Measurements from ENCODE around the gene DNAJA4. TPM values are rescaled to one million over a fixed set of nuclear protein-coding genes. Genes with fewer than 3 reads are reported as not detected.

The DNAJA4 gene
- total and polyA plus RNA-seq, 9 of the 15 experiments (the other 6 are each of a cell fraction or from before 2014, with no cell fraction given) = 0.11 to 1.0 (median 0.16) TPM; not detected in 4

DNA sequence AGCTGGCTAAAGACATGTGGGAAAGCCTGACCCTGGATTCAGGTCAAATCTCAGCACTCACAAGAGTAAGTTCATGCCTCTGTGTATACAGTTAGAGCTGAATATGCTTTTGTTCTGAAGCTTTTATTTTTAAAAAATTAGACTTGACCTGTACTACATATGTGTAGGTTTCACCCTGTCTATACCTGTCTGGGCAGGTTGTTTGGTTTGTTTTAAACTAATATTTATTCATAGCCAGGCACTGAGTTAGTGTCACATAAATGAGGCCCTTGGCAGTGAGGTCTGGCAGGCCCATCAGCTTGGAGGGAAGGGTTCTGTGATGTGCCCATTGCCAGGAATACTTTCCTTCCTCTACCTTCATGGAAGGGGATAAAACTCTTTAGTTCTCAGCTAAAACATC, 1.9 kb downstream of the DNAJA4 start:
- H3K9me1 ChIP-seq (ENCODE audit: control insufficient read depth, insufficient read depth, low read length) = no peaks in the 10 kb centered on the region
- no peaks in the 10 kb centered on the region for H4K20me1 ChIP-seq (replicated peaks; ENCODE audit: control insufficient read depth, insufficient read depth, low read length)
- H3K27ac ChIP-seq (ENCODE audit: extremely low read depth, low read depth, low read length) = no peak overlapping the region
- H3K79me2 ChIP-seq (ENCODE audit: control insufficient read depth, insufficient read depth, low read length) = no peaks in the 10 kb centered on the region
- intact Hi-C loops (cut with micrococcal nuclease) (no loop called here), in situ Hi-C loops (cut with MboI) (no loop called here)
- H3K9me3 ChIP-seq (replicated peaks; ENCODE audit: control insufficient read depth, insufficient read depth, low read depth, low read length) = no peaks in the 10 kb centered on the region
- H3K4me1 ChIP-seq (replicated peaks in 1 of 2; ENCODE audit: control insufficient read depth in 2 of 2, insufficient read depth in 2 of 2, low read length in 2 of 2) = peaks cover 7 to 15% of the 10 kb centered on the region in 2 experiments; a peak in 4 of 5 replicates
- FAIRE-seq (no peak), DNase-seq (ENCODE audit: extremely low read depth in 1 of 4, low spot score in 3 of 4) (no peak), ATAC-seq (no peak)
- H2AFZ ChIP-seq (ENCODE audit: low read depth, low read length) = peak overlapping the region; percentile 37
- no peak overlapping the region for H3K9ac ChIP-seq (ENCODE audit: insufficient read depth in 1 of 2, low read depth in 2 of 2, low read length in 2 of 2)
- H3K4me3 ChIP-seq = no peak overlapping the region
- ChIA-PET POLR2A (interaction anchor here (0.5 to 2.2 kb wide), 4 partner anchors 10 to 266 kb away, joined by 3 to 6 read pairs (median 4); no protein-coding TSS in a partner anchor), CTCF (ENCODE audit: low intra/inter-chr PET ratio) (no interaction called here)
- no peak overlapping the region for H3K4me2 ChIP-seq (ENCODE audit: insufficient read depth, low read length)
- no TSS peak for BruUV-seq (replicated peaks)
- no peaks in the 10 kb centered on the region for H3K36me3 ChIP-seq (ENCODE audit: control insufficient read depth, insufficient read depth, low read length)
- no peaks in the 10 kb centered on the region for H3K27me3 ChIP-seq (ENCODE audit: control insufficient read depth in 2 of 2, insufficient read depth in 2 of 2, low read length in 2 of 2)
- no peak for TF ChIP-seq ADNP (tag; IDR thresholded peaks at IDR 0.05)
- TF ChIP-seq, protein P1, sequence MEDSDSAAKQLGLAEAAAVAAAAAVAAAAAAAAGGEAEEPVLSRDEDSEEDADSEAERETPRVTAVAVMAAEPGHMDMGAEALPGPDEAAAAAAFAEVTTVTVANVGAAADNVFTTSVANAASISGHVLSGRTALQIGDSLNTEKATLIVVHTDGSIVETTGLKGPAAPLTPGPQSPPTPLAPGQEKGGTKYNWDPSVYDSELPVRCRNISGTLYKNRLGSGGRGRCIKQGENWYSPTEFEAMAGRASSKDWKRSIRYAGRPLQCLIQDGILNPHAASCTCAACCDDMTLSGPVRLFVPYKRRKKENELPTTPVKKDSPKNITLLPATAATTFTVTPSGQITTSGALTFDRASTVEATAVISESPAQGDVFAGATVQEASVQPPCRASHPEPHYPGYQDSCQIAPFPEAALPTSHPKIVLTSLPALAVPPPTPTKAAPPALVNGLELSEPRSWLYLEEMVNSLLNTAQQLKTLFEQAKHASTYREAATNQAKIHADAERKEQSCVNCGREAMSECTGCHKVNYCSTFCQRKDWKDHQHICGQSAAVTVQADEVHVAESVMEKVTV (CRISPR knock-in tag; IDR thresholded peaks at IDR 0.05) = no peak
- no peak for TF ChIP-seq KDM2B (CRISPR knock-in tag; IDR thresholded peaks at IDR 0.05)
- no peak for TF ChIP-seq GABPB2 (CRISPR knock-in tag; conservative IDR thresholded peaks at IDR 0.05)
- no peak for TF ChIP-seq SOX6 (IDR thresholded peaks at IDR 0.05)
- TF ChIP-seq ZNF354B (CRISPR knock-in tag; IDR thresholded peaks at IDR 0.05) = no peak

Data from K562 (cell line).